Mucosa of descending colon (tissue), 3 donors: ENCODE results near the gene PDE4D. TPM values are rescaled to one million over a fixed set of nuclear protein-coding genes. Genes with fewer than 3 reads are reported as not detected.

Experiments
- ATAC-seq: fragments of 200-7000 bp; cut with Tn5 transposase; one replicate; pipeline ENCODE4 v1.9.1; 2020; ENCODE audit warnings: mild to moderate bottlenecking, moderate library complexity
- DNase-seq, 3 donors: peaks; one replicate each; pipeline ENCODE4 v3.0.0-alpha.2; 2020
- H3K36me3 ChIP-seq: fragments of 200-600 bp; one replicate; pipeline ENCODE4 v1.8.0; 2021; ENCODE audit warnings: low read depth, mild to moderate bottlenecking
- H3K4me1 ChIP-seq: fragments of 200-600 bp; one replicate; pipeline ENCODE4 v1.8.0; 2021; ENCODE audit warnings: low read depth, mild to moderate bottlenecking
- H3K4me3 ChIP-seq: fragments of 200-600 bp; one replicate; pipeline ENCODE4 v1.8.0; 2021; ENCODE audit warnings: mild to moderate bottlenecking
- H3K9me3 ChIP-seq: fragments of 200-600 bp; one replicate; pipeline ENCODE4 v1.8.0; 2021; ENCODE audit warnings: mild to moderate bottlenecking
- CTCF ChIP-seq: fragments of 200-600 bp; IDR thresholded peaks from one replicate; pipeline ENCODE4 v1.8.0; 2022; ENCODE audit warnings: antibody characterized with exemption, mild to moderate bottlenecking
- intact Hi-C, 2 donors: fragments of 100-400 bp; cut with DNase I in 1 of 2; cut with micrococcal nuclease in 1 of 2; formaldehyde crosslinking; loops; one replicate each; pipeline versions ENCODE4 v1.11.0 to v1.11.1; 2022; cut with DNase I, micrococcal nuclease
- total RNA-seq, 3 donors: library from RNA; stranded (reverse); fragmentation: NEBNext Ultra II Directional in 2 of 3; extraction: Animal tissue kit (Norgen Biotek cat#: 25700) in 2 of 3; gene quantifications; one replicate each; pipeline versions ENCODE4 v1.2.1 to v1.2.4, GENCODE V29; 2021 to 2023
- donor health status: DM: no; HTN: no; CAD: no; lungs with moderate emphysema.
- donor health status: DM: no; HTN: no; CAD: no.
- donor health status: DM: no; HTN: yes; CAD: no.

PDE4D gene
- total RNA-seq, 3 donors from 2014 or later: 37.9 to 137 (median 100) TPM

- no peak for ATAC-seq
- intact Hi-C loops: no loop called here
- TF ChIP-seq CTCF: no peak
- no peaks in the 10 kb centered on the region for H3K4me1 ChIP-seq
- no peak overlapping the region for H3K4me3 ChIP-seq
- no peaks in the 10 kb centered on the region for H3K36me3 ChIP-seq
- no peak for DNase-seq
- no peaks in the 10 kb centered on the region for H3K9me3 ChIP-seq
These were observed 735.4 kb downstream of the PDE4D start for GRCh38 chr5:59158165-59158564.

GRCh38 chr5:59157068-59157467, 736.5 kb downstream of the PDE4D start:
- Histone ChIP-seq H3K9me3 (no peaks in the 10 kb centered on the region), H3K4me1 (no peaks in the 10 kb centered on the region), H3K36me3 (no peaks in the 10 kb centered on the region), H3K4me3 (no peak overlapping the region)
- ATAC-seq: no peak
- intact Hi-C loops: no loop called here
- no peak for DNase-seq
- TF ChIP-seq CTCF: no peak

GRCh38 chr5:59152701-59153245, 740.8 kb downstream of the PDE4D start:
- no peak for ATAC-seq
- intact Hi-C loops: no loop called here
- no peaks in the 10 kb centered on the region for H3K9me3 ChIP-seq
- no peak for DNase-seq
- no peaks in the 10 kb centered on the region for H3K36me3 ChIP-seq
- no peak for TF ChIP-seq CTCF
- peaks cover 9% of the 10 kb centered on the region for H3K4me1 ChIP-seq
- no peak overlapping the region for H3K4me3 ChIP-seq

GRCh38 chr5:59151162-59151889, 742.2 kb downstream of the PDE4D start:
- no peak overlapping the region for H3K4me3 ChIP-seq
- no peak for TF ChIP-seq CTCF
- H3K4me1 ChIP-seq: peaks cover 9% of the 10 kb centered on the region
- H3K36me3 ChIP-seq: no peaks in the 10 kb centered on the region
- DNase-seq: peak in 1 of 3 donors; percentile 24
- H3K9me3 ChIP-seq: no peaks in the 10 kb centered on the region
- intact Hi-C loops: no loop called here
- ATAC-seq: peak; percentile 96

GRCh38 chr5:59149827-59150226, 743.7 kb downstream of the PDE4D start:
- TF ChIP-seq CTCF: no peak
- intact Hi-C loops: no loop called here
- no peak for ATAC-seq

More at GRCh38 chr5:59149827-59150226, 743.7 kb downstream of the PDE4D start:
- H3K36me3 ChIP-seq: no peaks in the 10 kb centered on the region
- H3K4me3 ChIP-seq: no peak overlapping the region
- peaks cover 9% of the 10 kb centered on the region for H3K4me1 ChIP-seq
- no peaks in the 10 kb centered on the region for H3K9me3 ChIP-seq
- DNase-seq: no peak
